HG03575 (cell line): ENCODE results near the gene RPS6KA2.

Experiments used
- ATAC-seq: cut with Tn5 transposase; IDR thresholded peaks from one replicate; pipeline ENCODE4 v1.9.1; 2021; ENCODE audit not compliant: unreplicated experiment, insufficient number of reproducible peaks, low FRiP score; ENCODE audit errors: extremely low read depth

RPS6KA2 gene

DNA sequence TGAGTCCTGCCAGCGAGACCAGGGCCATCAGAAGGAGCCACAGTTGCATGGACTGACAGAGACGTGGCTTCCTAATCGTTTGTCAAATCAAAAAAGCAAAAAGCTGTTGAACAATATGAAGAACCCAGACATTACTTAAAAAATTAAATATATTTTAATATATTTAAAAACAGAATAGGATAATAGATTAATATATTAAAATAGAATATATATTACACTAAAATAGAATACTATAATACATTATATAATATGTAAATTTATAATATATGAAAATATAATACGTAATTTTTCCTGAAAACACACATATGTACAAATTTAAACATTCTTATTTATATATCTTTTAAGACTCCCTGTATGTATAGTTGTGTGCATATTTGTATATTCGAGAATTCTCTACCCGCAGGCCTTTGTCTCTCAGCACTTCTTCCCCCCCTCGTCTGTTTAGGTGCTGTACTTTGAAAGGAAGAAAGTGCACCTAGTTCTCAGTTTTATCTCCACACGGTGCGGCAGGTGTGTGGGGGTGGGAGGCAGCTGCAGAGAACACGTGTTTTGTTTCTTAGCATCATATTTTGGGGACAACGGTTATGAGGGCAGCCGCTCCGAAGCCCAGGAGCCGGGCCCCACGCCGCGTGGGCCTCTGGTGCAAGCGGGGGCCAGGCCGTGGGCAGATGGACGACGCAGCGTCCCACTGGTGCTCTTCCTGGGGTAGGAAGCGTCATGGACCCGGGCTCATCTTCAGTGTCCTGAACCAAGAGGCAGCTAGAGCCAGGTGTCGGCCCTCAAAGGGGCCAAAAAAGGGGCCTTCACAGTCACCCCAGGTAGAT lies 172.1 kb downstream of the RPS6KA2 start:
- ATAC-seq, result no peak

- no peak for ATAC-seq
Measured at GRCh38 chr6:166453651-166454050, 173.4 kb downstream of the RPS6KA2 start.

DNA sequence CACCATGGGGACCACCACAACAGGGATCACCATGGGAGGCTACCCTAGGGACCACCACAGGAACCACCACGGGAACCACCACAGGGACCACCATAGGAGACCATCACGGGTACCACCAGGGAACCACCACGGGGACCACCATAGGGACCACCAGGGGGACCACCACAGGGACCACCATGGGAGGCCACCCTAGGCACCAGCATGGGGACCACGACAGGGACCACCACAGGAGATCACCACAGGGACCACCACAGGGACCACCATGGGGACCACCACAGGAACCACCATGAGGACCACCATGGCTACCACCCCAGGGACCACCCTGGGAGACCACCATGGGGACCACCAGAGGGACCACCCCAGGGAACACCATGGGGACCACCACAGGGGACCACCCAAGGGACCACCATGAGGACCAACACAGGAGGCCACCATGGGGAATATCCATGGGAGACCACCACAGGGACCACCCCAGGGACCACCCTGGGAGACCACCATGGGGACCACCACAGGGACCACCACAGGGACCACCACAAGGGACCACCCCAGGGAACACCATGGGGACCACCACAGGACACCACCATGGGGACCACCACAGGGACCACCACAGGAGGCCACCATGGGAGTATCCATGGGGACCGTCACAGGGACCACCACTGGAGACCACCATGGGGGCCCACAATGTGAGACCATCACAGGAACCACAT lies 176.7 kb downstream of the RPS6KA2 start:
- ATAC-seq, result no peak

DNA sequence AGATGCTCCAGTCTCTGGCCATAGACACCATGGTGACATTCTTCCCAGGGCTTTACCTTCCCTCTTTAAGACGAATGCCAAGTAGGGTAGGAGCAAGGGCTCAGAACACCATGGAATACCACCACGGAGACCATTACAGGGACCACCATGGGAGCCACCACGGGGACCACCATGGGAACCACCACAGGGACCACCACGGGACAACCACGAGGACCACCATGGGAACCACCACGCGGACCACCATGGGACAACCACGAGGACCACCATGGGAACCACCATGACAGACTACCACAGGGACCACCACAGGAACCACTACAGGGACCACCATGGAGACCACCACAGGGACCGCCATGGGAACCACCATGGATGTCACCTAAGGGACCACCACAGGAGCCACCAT lies 177.4 kb downstream of the RPS6KA2 start:
- ATAC-seq, result no peak

GRCh38 chr6:166449036-166449435 lies 178.0 kb downstream of the RPS6KA2 start:
- no peak for ATAC-seq

DNA sequence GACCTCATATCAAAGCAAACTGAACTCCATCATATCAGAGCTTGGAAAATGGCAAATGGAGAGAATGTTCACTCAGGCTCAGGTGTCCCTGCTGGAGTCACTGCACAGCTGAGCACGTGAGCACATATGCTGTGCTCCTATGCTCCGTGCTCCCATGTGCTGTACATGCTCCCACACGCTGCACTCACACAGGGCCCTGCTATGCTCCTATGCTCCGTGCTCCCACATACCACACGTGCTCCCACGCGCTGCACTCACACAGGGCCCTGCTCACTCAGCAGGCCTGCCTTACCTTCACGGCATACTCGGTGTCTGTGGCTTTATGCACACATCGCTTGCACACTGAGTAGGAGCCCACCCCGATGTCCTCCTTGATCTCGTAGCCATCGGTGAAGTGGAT lies 178.6 kb downstream of the RPS6KA2 start:
- no peak for ATAC-seq

DNA sequence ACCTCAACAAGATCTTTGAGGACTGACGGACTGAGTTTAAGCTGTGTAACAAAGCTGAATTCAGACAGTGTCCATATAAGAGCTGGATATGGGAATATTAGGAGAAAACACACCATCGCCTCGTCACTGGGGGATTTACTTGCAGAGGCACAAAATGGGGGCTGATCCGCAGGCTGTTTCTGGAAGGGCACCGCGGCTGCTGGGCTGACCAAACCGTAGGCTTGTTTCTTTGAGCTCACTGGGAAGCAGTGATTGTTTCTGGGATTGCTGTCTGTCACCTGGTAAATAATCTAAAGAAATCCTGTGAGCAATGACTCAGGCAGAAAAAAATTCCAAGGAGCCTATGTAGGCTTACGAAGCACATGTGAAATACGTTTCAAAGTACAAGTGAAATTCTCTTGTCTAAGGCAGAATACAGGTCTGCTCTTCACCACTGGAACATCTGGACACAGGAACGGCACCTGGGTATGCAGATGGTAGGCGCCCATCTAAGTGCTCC lies 180.4 kb downstream of the RPS6KA2 start:
- no peak for ATAC-seq

DNA sequence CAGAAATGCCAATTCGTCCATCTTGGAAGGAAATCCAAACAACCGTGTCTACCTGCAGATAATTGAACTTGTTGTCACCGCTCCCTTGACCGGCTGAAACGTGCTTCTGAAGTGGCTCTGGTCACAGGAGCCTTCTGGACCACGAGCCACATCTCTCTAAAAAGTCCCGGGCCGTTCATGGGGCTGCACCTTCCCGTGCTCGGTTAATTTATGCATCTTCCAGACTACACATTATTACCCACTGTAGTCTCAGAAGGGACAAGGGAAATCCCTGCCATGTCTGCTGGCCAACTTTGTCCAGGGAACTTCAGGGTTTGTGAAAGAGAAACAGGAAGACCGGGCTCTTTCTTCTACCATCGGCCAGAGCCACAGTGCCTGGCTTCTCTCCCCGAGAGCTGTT lies 180.9 kb downstream of the RPS6KA2 start:
- ATAC-seq, result no peak

- ATAC-seq, result no peak
Measured at GRCh38 chr6:166444446-166444845, 182.6 kb downstream of the RPS6KA2 start.

- ATAC-seq, result no peak
Measured at GRCh38 chr6:166443166-166443565, 183.9 kb downstream of the RPS6KA2 start.

DNA sequence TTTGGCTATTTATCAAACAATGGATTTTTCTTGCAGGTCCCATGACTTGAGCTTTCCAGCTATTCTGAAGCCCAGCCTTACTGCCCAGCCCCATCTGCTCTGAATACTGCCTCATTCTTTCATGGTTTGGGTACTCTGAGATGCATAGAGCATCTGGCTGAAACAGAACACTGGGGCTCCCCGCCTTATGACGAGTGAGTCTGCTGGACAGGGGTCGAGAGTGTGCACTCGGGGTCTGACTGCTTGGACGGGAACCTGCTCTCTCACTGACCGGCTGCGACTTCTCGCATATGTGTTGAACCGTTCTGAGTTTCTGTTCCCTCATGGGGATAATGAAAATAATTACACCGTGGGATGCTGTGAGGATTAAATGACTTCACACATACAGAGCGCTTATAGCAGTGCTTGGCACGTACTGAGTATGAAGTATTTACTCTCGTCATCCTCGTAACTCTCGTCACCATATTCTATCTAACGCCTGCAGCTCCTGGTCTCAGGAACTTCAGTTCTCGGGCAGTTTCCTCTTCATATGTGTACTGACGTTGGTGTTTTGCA lies 184.8 kb downstream of the RPS6KA2 start:
- ATAC-seq, result no peak

GRCh38 chr6:166441325-166442078 lies 185.5 kb downstream of the RPS6KA2 start:
- no peak for ATAC-seq

GRCh38 chr6:166440729-166441128 lies 186.3 kb downstream of the RPS6KA2 start:
- ATAC-seq, result no peak

DNA sequence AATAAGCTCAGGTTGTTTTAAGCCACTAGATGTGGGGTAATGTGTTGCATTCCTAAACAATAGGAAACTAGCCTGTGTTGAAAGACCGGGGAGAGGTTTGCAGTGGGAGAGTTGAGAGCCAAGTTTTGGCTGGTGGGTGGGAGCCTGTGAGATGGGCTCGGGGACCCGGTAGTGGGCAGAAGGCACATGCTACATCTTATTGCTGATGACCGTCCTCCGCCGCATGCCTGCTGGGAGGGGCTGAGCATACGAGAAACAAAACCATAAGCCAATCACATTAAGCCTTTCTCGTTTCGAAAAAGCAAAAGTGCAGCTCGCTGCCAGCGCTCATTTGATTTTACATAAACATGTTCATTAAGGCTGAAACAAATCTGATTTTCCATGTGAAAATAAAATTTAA lies 186.9 kb downstream of the RPS6KA2 start:
- no peak for ATAC-seq

DNA sequence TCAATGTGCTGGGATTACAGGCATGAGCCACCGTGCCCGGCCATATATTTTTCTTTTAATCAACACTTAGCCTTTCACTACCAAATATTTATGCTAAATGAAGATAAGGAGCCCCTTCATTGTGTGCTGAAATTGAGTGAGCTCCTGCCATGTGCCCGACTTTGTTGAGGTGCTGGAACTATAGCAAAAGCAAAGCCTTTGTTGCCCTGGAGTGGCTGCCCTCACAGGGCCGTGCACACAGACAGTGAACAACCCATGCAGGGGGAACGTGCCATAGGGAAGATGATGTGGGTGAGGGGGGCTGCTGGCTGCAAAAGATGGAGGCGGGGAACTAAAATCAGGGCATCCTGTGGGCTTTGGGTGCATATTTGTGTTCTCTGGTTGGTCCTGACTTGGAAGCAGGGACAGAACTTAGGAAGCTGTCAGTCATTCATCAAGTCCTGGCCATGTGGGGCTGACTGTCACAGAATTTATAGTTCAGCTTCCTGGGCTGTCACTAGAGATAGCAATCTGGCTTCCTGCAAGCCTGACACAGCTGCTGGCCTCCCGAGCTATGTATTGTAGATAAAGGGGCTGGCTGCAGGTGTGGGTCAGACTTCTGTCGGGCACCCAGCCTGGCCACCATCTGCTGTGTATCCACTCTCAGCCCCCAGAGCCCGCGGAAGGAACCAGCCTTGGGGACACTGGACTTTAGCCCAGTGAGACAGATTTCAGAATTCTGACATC lies 187.5 kb downstream of the RPS6KA2 start:
- ATAC-seq, result no peak

DNA sequence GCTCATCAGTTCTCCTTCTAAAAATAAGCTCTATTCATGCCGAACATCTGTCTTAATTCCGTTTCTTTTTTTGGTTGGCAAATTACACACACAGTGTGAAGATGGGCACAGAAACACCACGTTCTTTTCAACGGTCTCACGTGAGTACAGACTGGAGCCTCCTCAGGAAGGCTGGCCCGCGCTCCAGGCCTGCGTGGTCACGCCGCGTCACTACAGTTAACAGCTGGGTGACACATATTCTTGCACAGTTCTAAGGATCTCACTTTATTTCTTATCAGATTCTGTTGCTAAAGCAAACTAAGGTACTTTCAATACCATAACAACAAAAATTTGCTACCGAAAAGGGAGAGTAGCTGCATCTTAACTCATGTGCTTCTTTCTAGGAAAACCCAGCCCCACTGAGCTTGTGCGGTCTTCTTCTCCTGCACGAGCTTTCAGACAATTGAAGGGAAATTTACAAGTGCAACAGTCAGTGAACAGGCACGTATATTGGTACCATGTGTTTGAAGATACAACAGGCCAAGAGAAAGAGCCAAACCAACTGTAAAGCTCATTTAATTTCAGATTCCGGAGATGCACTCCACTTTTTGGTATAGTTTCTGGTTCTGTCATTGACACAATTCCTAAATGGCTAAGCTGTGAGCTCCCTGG lies 188.7 kb downstream of the RPS6KA2 start:
- ATAC-seq, result no peak

DNA sequence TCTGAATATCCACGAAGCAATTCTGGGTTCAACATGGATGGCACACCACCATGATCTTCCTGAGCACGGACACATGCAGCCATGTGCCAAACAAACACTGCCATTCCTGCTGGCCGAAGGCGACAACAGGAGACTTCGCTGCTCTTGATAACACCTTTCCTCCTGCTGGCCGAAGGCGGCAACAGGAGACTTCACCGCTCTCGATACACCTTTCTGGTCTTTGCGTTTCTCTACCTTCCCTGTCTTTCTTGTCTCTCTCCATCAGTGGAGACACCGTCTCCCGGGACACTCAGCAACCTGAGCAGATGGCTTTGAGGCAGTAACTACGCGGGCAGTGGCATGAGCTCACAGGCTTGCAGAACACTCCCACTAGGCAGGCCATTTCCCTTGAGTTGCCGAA lies 189.4 kb downstream of the RPS6KA2 start:
- no peak for ATAC-seq
